B cell (primary cell): ENCODE measurements around the gene FAM240B.

Source experiments
- EZH2 ChIP-seq: IDR thresholded peaks from 2 replicates; pipeline ENCODE4 v1.6.1; 2012; ENCODE audit warnings: borderline replicate concordance, low read depth, mild to moderate bottlenecking, moderate library complexity, low read length; ENCODE audit not compliant: insufficient read depth, poor library complexity, severe bottlenecking
- TF ChIP-seq, protein P1 (sequence below): fragments of 200-600 bp; IDR thresholded peaks from one replicate; pipeline ENCODE4 v1.8.0; 2022; ENCODE audit warnings: antibody characterized with exemption, mild to moderate bottlenecking

DNA sequence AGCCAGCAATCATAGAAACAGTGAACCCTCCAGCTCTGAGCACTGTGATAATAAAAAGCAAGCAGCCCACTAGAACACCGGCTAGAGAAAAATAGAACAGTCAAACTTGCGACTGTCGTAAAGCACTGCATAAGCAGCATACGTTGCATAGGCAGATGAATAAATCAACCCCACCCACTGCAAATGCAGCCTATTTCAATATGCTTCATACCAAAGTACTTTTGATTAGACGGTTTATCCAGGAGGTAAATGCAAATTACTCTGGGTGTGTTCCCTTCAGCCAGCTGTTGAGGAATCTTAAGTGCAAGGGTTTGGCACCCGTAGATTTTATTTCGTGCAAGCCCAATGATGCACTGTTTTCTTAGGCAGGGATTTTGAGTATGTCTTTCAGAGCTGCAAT, 67.4 kb downstream of the FAM240B start:
- TF ChIP-seq, protein P1, sequence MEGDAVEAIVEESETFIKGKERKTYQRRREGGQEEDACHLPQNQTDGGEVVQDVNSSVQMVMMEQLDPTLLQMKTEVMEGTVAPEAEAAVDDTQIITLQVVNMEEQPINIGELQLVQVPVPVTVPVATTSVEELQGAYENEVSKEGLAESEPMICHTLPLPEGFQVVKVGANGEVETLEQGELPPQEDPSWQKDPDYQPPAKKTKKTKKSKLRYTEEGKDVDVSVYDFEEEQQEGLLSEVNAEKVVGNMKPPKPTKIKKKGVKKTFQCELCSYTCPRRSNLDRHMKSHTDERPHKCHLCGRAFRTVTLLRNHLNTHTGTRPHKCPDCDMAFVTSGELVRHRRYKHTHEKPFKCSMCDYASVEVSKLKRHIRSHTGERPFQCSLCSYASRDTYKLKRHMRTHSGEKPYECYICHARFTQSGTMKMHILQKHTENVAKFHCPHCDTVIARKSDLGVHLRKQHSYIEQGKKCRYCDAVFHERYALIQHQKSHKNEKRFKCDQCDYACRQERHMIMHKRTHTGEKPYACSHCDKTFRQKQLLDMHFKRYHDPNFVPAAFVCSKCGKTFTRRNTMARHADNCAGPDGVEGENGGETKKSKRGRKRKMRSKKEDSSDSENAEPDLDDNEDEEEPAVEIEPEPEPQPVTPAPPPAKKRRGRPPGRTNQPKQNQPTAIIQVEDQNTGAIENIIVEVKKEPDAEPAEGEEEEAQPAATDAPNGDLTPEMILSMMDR = no peak
- no peak for TF ChIP-seq EZH2
